ENCODE data around the gene ATRNL1.
A peak's percentile ranks its signal among the peaks of the same experiment; 100 is the strongest.

Gene ATRNL1

GRCh38 chr10:115918812-115919211 is 825.6 kb downstream of the ATRNL1 start:
- Histone ChIP-seq H3K4me3 (ENCODE audit: extremely low read depth, insufficient read depth, low read length, poor library complexity, severe bottlenecking) (no peak overlapping the region), H3K36me3 (ENCODE audit: control insufficient read depth, insufficient read depth, low read length) (no peaks in the 10 kb centered on the region), H3K9me3 (ENCODE audit: control insufficient read depth, low read length) (no peaks in the 10 kb centered on the region), H3K27ac (ENCODE audit: low read depth, low read length, severe bottlenecking) (no peak overlapping the region), H3K4me1 (ENCODE audit: control insufficient read depth, insufficient read depth, low read length, poor library complexity, severe bottlenecking) (no peaks in the 10 kb centered on the region)
- WGBS, 2 experiments (ENCODE audit: insufficient coverage in 2 of 2) = 86% methylated on average over 1 of the region's 2 CpGs; no CpG with 5 or more reads in 1 of the 2 experiments

- Histone ChIP-seq H3K4me3 (ENCODE audit: extremely low read depth, insufficient read depth, low read length, poor library complexity, severe bottlenecking) (no peak overlapping the region), H3K4me1 (ENCODE audit: control insufficient read depth, insufficient read depth, low read length, poor library complexity, severe bottlenecking) (no peaks in the 10 kb centered on the region), H3K27ac (ENCODE audit: low read depth, low read length, severe bottlenecking) (no peak overlapping the region), H3K36me3 (ENCODE audit: control insufficient read depth, insufficient read depth, low read length) (no peaks in the 10 kb centered on the region), H3K9me3 (ENCODE audit: control insufficient read depth, low read length) (no peaks in the 10 kb centered on the region)
- WGBS, 2 experiments (ENCODE audit: insufficient coverage in 2 of 2) = 71 to 78% methylated on average over 1 of the region's 4 CpGs
Observed at GRCh38 chr10:115921795-115922194, 828.6 kb downstream of the ATRNL1 start.

GRCh38 chr10:115931309-115931708 is 838.1 kb downstream of the ATRNL1 start:
- H3K27ac ChIP-seq (ENCODE audit: low read depth, low read length, severe bottlenecking) = no peak overlapping the region
- no peaks in the 10 kb centered on the region for H3K4me1 ChIP-seq (ENCODE audit: control insufficient read depth, insufficient read depth, low read length, poor library complexity, severe bottlenecking)
- H3K36me3 ChIP-seq (ENCODE audit: control insufficient read depth, insufficient read depth, low read length) = no peaks in the 10 kb centered on the region
- H3K4me3 ChIP-seq (ENCODE audit: extremely low read depth, insufficient read depth, low read length, poor library complexity, severe bottlenecking) = no peak overlapping the region
- WGBS, 2 experiments (ENCODE audit: insufficient coverage in 2 of 2) = 83% methylated on average over 1 of the region's 2 CpGs; no CpG with 5 or more reads in 1 of the 2 experiments
- no peaks in the 10 kb centered on the region for H3K9me3 ChIP-seq (ENCODE audit: control insufficient read depth, low read length)

- Histone ChIP-seq H3K36me3 (ENCODE audit: control insufficient read depth, insufficient read depth, low read length) (no peaks in the 10 kb centered on the region), H3K4me1 (ENCODE audit: control insufficient read depth, insufficient read depth, low read length, poor library complexity, severe bottlenecking) (no peaks in the 10 kb centered on the region), H3K27ac (ENCODE audit: low read depth, low read length, severe bottlenecking) (no peak overlapping the region), H3K9me3 (ENCODE audit: control insufficient read depth, low read length) (no peaks in the 10 kb centered on the region), H3K4me3 (ENCODE audit: extremely low read depth, insufficient read depth, low read length, poor library complexity, severe bottlenecking) (no peak overlapping the region)
- 86 to 100% methylated on average over 1 of the region's 2 CpGs for WGBS, 2 experiments (ENCODE audit: insufficient coverage in 2 of 2)
Observed at GRCh38 chr10:115932099-115932498, 838.9 kb downstream of the ATRNL1 start.

GRCh38 chr10:115933098-115933497 is 839.9 kb downstream of the ATRNL1 start:
- Histone ChIP-seq H3K4me3 (ENCODE audit: extremely low read depth, insufficient read depth, low read length, poor library complexity, severe bottlenecking) (no peak overlapping the region), H3K4me1 (ENCODE audit: control insufficient read depth, insufficient read depth, low read length, poor library complexity, severe bottlenecking) (no peaks in the 10 kb centered on the region), H3K27ac (ENCODE audit: low read depth, low read length, severe bottlenecking) (no peak overlapping the region)

GRCh38 chr10:115935731-115936130 is 842.6 kb downstream of the ATRNL1 start:
- no peaks in the 10 kb centered on the region for H3K9me3 ChIP-seq (ENCODE audit: control insufficient read depth, low read length)
- H3K36me3 ChIP-seq (ENCODE audit: control insufficient read depth, insufficient read depth, low read length) = no peaks in the 10 kb centered on the region
- H3K4me1 ChIP-seq (ENCODE audit: control insufficient read depth, insufficient read depth, low read length, poor library complexity, severe bottlenecking) = no peaks in the 10 kb centered on the region
- H3K4me3 ChIP-seq (ENCODE audit: extremely low read depth, insufficient read depth, low read length, poor library complexity, severe bottlenecking) = no peak overlapping the region
- no peak overlapping the region for H3K27ac ChIP-seq (ENCODE audit: low read depth, low read length, severe bottlenecking)
- 83% methylated on average over 2 of the region's 2 CpGs; no CpG with 5 or more reads in 1 of the 2 experiments for WGBS, 2 experiments (ENCODE audit: insufficient coverage in 2 of 2)

More at GRCh38 chr10:115933098-115933497, 839.9 kb downstream of the ATRNL1 start:
- WGBS, 2 experiments (ENCODE audit: insufficient coverage in 2 of 2) = 87 to 100% methylated on average over 2 of the region's 2 CpGs
- Histone ChIP-seq H3K9me3 (ENCODE audit: control insufficient read depth, low read length) (no peaks in the 10 kb centered on the region), H3K36me3 (ENCODE audit: control insufficient read depth, insufficient read depth, low read length) (no peaks in the 10 kb centered on the region)

GRCh38 chr10:115936926-115937767 is 844.0 kb downstream of the ATRNL1 start:
- Histone ChIP-seq H3K27ac (ENCODE audit: low read depth, low read length, severe bottlenecking) (no peak overlapping the region), H3K4me3 (ENCODE audit: extremely low read depth, insufficient read depth, low read length, poor library complexity, severe bottlenecking) (no peak overlapping the region), H3K9me3 (ENCODE audit: control insufficient read depth, low read length) (no peaks in the 10 kb centered on the region), H3K4me1 (ENCODE audit: control insufficient read depth, insufficient read depth, low read length, poor library complexity, severe bottlenecking) (peaks cover 8% of the 10 kb centered on the region), H3K36me3 (ENCODE audit: control insufficient read depth, insufficient read depth, low read length) (no peaks in the 10 kb centered on the region)
- WGBS, 2 experiments (ENCODE audit: insufficient coverage in 2 of 2) = 90 to 100% methylated on average over 1 to 4 of the region's 9 CpGs

- Histone ChIP-seq H3K36me3 (ENCODE audit: control insufficient read depth, insufficient read depth, low read length) (no peaks in the 10 kb centered on the region), H3K9me3 (ENCODE audit: control insufficient read depth, low read length) (no peaks in the 10 kb centered on the region), H3K4me3 (ENCODE audit: extremely low read depth, insufficient read depth, low read length, poor library complexity, severe bottlenecking) (no peak overlapping the region), H3K4me1 (ENCODE audit: control insufficient read depth, insufficient read depth, low read length, poor library complexity, severe bottlenecking) (peaks cover 8% of the 10 kb centered on the region), H3K27ac (ENCODE audit: low read depth, low read length, severe bottlenecking) (no peak overlapping the region)
- 80% methylated on average over 2 of the region's 3 CpGs; no CpG with 5 or more reads in 1 of the 2 experiments for WGBS, 2 experiments (ENCODE audit: insufficient coverage in 2 of 2)
Observed at GRCh38 chr10:115937768-115938056, 844.5 kb downstream of the ATRNL1 start.

- no peak overlapping the region for H3K27ac ChIP-seq (ENCODE audit: low read depth, low read length, severe bottlenecking)
- H3K4me1 ChIP-seq (ENCODE audit: control insufficient read depth, insufficient read depth, low read length, poor library complexity, severe bottlenecking) = peaks cover 8% of the 10 kb centered on the region
- H3K36me3 ChIP-seq (ENCODE audit: control insufficient read depth, insufficient read depth, low read length) = no peaks in the 10 kb centered on the region
- H3K9me3 ChIP-seq (ENCODE audit: control insufficient read depth, low read length) = no peaks in the 10 kb centered on the region
- WGBS, 2 experiments (ENCODE audit: insufficient coverage in 2 of 2) = 88 to 94% methylated on average over 3 to 5 of the region's 7 CpGs
- H3K4me3 ChIP-seq (ENCODE audit: extremely low read depth, insufficient read depth, low read length, poor library complexity, severe bottlenecking) = no peak overlapping the region
Observed at GRCh38 chr10:115939101-115939854, 846.1 kb downstream of the ATRNL1 start.

GRCh38 chr10:115941361-115941771 is 848.2 kb downstream of the ATRNL1 start:
- no peak overlapping the region for H3K27ac ChIP-seq (ENCODE audit: low read depth, low read length, severe bottlenecking)
- H3K4me1 ChIP-seq (ENCODE audit: control insufficient read depth, insufficient read depth, low read length, poor library complexity, severe bottlenecking) = peaks cover 18% of the 10 kb centered on the region
- no peaks in the 10 kb centered on the region for H3K9me3 ChIP-seq (ENCODE audit: control insufficient read depth, low read length)
- no peaks in the 10 kb centered on the region for H3K36me3 ChIP-seq (ENCODE audit: control insufficient read depth, insufficient read depth, low read length)
- WGBS, 2 experiments (ENCODE audit: insufficient coverage in 2 of 2) = 100% methylated on average over 2 of the region's 3 CpGs
- H3K4me3 ChIP-seq (ENCODE audit: extremely low read depth, insufficient read depth, low read length, poor library complexity, severe bottlenecking) = no peak overlapping the region

GRCh38 chr10:115942101-115942500 is 848.9 kb downstream of the ATRNL1 start:
- 96 to 100% methylated on average over 4 of the region's 4 CpGs for WGBS, 2 experiments (ENCODE audit: insufficient coverage in 2 of 2)
- H3K4me3 ChIP-seq (ENCODE audit: extremely low read depth, insufficient read depth, low read length, poor library complexity, severe bottlenecking) = no peak overlapping the region
- peaks cover 18% of the 10 kb centered on the region for H3K4me1 ChIP-seq (ENCODE audit: control insufficient read depth, insufficient read depth, low read length, poor library complexity, severe bottlenecking)
- no peaks in the 10 kb centered on the region for H3K36me3 ChIP-seq (ENCODE audit: control insufficient read depth, insufficient read depth, low read length)
- H3K9me3 ChIP-seq (ENCODE audit: control insufficient read depth, low read length) = no peaks in the 10 kb centered on the region
- H3K27ac ChIP-seq (ENCODE audit: low read depth, low read length, severe bottlenecking) = peak overlapping the region; percentile 19

Measured in mesodermal cell (in vitro differentiated cells).